ENCODE measurements around the gene ZFYVE19.

DNA sequence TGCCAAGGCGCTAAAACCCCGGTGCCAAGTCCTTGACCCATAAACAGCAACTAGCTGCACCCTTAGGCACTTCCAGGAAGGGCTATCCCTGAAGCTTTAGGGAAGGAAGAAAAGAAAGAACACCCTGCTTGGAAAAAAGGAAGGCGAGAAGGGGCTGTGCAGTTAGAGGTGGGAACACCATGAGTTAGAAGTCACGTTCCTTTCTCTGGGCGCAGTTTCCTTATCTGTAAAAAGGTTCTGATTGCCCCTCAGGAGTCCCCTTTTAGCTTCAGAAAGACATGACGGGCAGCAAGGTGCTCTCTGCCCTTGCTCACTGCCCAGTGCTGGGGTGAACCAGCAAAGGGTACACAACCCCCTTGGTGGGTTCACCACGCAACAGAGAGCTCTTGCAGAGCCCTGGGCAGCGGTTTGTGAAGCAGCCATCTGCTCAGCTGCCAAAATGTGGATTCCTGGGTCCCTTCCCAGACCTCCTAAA, 42.2 kb upstream of the ZFYVE19 start:
- TF ChIP-seq EZH2phosphoT487 (IDR thresholded peaks at IDR 0.05; ENCODE audit: low read depth), result no peak
- TF ChIP-seq, protein P1, sequence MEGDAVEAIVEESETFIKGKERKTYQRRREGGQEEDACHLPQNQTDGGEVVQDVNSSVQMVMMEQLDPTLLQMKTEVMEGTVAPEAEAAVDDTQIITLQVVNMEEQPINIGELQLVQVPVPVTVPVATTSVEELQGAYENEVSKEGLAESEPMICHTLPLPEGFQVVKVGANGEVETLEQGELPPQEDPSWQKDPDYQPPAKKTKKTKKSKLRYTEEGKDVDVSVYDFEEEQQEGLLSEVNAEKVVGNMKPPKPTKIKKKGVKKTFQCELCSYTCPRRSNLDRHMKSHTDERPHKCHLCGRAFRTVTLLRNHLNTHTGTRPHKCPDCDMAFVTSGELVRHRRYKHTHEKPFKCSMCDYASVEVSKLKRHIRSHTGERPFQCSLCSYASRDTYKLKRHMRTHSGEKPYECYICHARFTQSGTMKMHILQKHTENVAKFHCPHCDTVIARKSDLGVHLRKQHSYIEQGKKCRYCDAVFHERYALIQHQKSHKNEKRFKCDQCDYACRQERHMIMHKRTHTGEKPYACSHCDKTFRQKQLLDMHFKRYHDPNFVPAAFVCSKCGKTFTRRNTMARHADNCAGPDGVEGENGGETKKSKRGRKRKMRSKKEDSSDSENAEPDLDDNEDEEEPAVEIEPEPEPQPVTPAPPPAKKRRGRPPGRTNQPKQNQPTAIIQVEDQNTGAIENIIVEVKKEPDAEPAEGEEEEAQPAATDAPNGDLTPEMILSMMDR (IDR thresholded peaks at IDR 0.05; ENCODE audit: low read depth, low read length), result no peak

All from OCI-LY3 (cell line).